Activated CD8-positive, alpha-beta T cell treated with anti-CD3 and anti-CD28 coated beads for 36 hours (primary cell): ENCODE data around the gene SMCO3. TPM values are rescaled to one million over a fixed set of nuclear protein-coding genes. Genes with fewer than 3 reads are reported as not detected.

Experiments used
- ATAC-seq: fragments of 200-7000 bp; cut with Tn5 transposase; one replicate; pipeline ENCODE4 v1.10.0; 2021; ENCODE audit warnings: mild to moderate bottlenecking, moderate library complexity
- CTCF ChIA-PET: fragments of 350-600 bp; sonication (Branson Sonifier 250); formaldehyde crosslinking; loops from one replicate; lab custom pipeline; 2021; ENCODE audit warnings: antibody characterized with exemption; lab: Charles Lee
- POLR2A ChIA-PET: fragments of 350-600 bp; sonication (Branson Sonifier 250); formaldehyde crosslinking; loops from one replicate; lab custom pipeline; 2021; ENCODE audit warnings: antibody characterized with exemption; lab: Charles Lee
- DNase-seq: peaks from one replicate; pipeline ENCODE4 v3.0.0-alpha.2; 2020
- H3K27ac Mint-ChIP-seq: one replicate; pipeline ENCODE4 v1.8.0; 2021; ENCODE audit warnings: mild to moderate bottlenecking, mixed read lengths
- H3K27me3 Mint-ChIP-seq: one replicate; pipeline ENCODE4 v1.8.0; 2021; ENCODE audit warnings: mixed read lengths
- H3K36me3 Mint-ChIP-seq: one replicate; pipeline ENCODE4 v1.8.0; 2021; ENCODE audit warnings: low read depth, mixed read lengths
- H3K4me1 Mint-ChIP-seq: one replicate; pipeline ENCODE4 v1.8.0; 2021; ENCODE audit warnings: low read depth, mixed read lengths
- H3K4me3 Mint-ChIP-seq: one replicate; pipeline ENCODE4 v1.8.0; 2021; ENCODE audit warnings: mild to moderate bottlenecking, moderate library complexity, mixed read lengths
- H3K9me3 Mint-ChIP-seq: one replicate; pipeline ENCODE4 v1.8.0; 2021; ENCODE audit warnings: mixed read lengths
- CTCF ChIP-seq: fragments of 200-600 bp; IDR thresholded peaks from one replicate; pipeline ENCODE4 v1.8.0; 2022; ENCODE audit warnings: antibody characterized with exemption, mild to moderate bottlenecking
- intact Hi-C: fragments of 100-400 bp; cut with micrococcal nuclease; formaldehyde crosslinking; loops from one replicate; pipeline ENCODE4 v1.10.0; 2022
- total RNA-seq, 2 experiments: library from RNA; stranded (reverse); gene quantifications; one replicate each; pipeline ENCODE4 v1.2.3, GENCODE V29; 2021

SMCO3 gene
- total RNA-seq, 2 experiments from 2014 or later: not detected

- H3K27me3 Mint-ChIP-seq: peaks cover 6% of the 10 kb centered on the region
- H3K9me3 Mint-ChIP-seq: no peaks in the 10 kb centered on the region
- TF ChIP-seq CTCF: no peak
- H3K4me1 Mint-ChIP-seq: peaks cover 12% of the 10 kb centered on the region
- H3K4me3 Mint-ChIP-seq: no peak overlapping the region
- CTCF ChIA-PET: no interaction called here
- H3K27ac Mint-ChIP-seq: no peak overlapping the region
- intact Hi-C loops: no loop called here
- ATAC-seq (no peak), DNase-seq (no peak)
- H3K36me3 Mint-ChIP-seq: no peaks in the 10 kb centered on the region
- POLR2A ChIA-PET: no interaction called here
Measured at GRCh38 chr12:14841761-14842160, 27.8 kb upstream of the SMCO3 start.

DNA sequence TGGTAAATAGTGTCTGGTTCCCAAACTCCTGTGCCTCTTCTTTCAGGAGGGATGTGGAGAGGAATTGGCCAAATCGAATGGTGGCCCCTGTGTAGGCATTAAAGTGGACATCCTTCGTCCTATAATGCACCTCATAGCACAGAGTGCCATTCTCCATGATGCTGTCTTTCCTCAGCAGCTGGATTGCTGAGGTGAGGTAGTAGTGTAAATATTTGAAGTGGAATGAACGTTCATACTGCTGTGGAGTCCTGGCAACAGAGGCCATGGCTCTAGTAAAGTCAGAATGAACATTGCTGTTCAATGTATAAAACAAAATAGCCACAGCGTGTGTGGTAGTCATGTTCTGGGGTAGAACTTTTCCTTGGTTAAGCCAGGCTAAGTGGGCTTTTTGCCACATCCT, 26.6 kb upstream of the SMCO3 start:
- H3K27ac Mint-ChIP-seq: no peak overlapping the region
- H3K4me3 Mint-ChIP-seq: no peak overlapping the region
- H3K9me3 Mint-ChIP-seq: no peaks in the 10 kb centered on the region
- ChIA-PET POLR2A (interaction anchor here (0.6 kb wide), 1 partner anchor 419 kb away, joined by 3 read pairs; no protein-coding TSS in a partner anchor), CTCF (interaction anchor here (0.9 to 1.5 kb wide), 3 partner anchors 12 to 380 kb away, joined by 3 read pairs; partner anchors contain the start of gene RERG)
- no peak for ATAC-seq
- no peak for TF ChIP-seq CTCF
- H3K36me3 Mint-ChIP-seq: no peaks in the 10 kb centered on the region
- peaks cover 9% of the 10 kb centered on the region for H3K27me3 Mint-ChIP-seq
- peaks cover 6% of the 10 kb centered on the region for H3K4me1 Mint-ChIP-seq
- DNase-seq: no peak
- intact Hi-C loops: no loop called here

GRCh38 chr12:14839262-14839661, 25.3 kb upstream of the SMCO3 start:
- H3K4me1 Mint-ChIP-seq: no peaks in the 10 kb centered on the region
- no peak overlapping the region for H3K4me3 Mint-ChIP-seq
- no peak overlapping the region for H3K27ac Mint-ChIP-seq
- CTCF ChIA-PET: no interaction called here
- H3K36me3 Mint-ChIP-seq: no peaks in the 10 kb centered on the region
- no peak for ATAC-seq
- DNase-seq: no peak
- H3K9me3 Mint-ChIP-seq: no peaks in the 10 kb centered on the region
- POLR2A ChIA-PET: no interaction called here
- no peak for TF ChIP-seq CTCF
- peaks cover 11% of the 10 kb centered on the region for H3K27me3 Mint-ChIP-seq
- intact Hi-C loops: no loop called here

GRCh38 chr12:14836336-14837210, 22.6 kb upstream of the SMCO3 start:
- H3K27me3 Mint-ChIP-seq: peaks cover 17% of the 10 kb centered on the region
- intact Hi-C loops: no loop called here

More at GRCh38 chr12:14836336-14837210, 22.6 kb upstream of the SMCO3 start:
- ChIA-PET CTCF (interaction anchor here (0.7 to 1.4 kb wide), 4 partner anchors 8 to 175 kb away, joined by 3 read pairs; no protein-coding TSS in a partner anchor), POLR2A (no interaction called here)
- Mint-ChIP-seq H3K4me3 (no peak overlapping the region), H3K4me1 (no peaks in the 10 kb centered on the region), H3K27ac (no peak overlapping the region), H3K36me3 (no peaks in the 10 kb centered on the region), H3K9me3 (no peaks in the 10 kb centered on the region)
- DNase-seq: no peak
- ATAC-seq: no peak
- no peak for TF ChIP-seq CTCF
